ENCODE results near the gene ACOT6. TPM values are rescaled to one million over a fixed set of nuclear protein-coding genes. Genes with fewer than 3 reads are reported as not detected.

ACOT6 gene
- total RNA-seq = not detected in 2 replicates

DNA sequence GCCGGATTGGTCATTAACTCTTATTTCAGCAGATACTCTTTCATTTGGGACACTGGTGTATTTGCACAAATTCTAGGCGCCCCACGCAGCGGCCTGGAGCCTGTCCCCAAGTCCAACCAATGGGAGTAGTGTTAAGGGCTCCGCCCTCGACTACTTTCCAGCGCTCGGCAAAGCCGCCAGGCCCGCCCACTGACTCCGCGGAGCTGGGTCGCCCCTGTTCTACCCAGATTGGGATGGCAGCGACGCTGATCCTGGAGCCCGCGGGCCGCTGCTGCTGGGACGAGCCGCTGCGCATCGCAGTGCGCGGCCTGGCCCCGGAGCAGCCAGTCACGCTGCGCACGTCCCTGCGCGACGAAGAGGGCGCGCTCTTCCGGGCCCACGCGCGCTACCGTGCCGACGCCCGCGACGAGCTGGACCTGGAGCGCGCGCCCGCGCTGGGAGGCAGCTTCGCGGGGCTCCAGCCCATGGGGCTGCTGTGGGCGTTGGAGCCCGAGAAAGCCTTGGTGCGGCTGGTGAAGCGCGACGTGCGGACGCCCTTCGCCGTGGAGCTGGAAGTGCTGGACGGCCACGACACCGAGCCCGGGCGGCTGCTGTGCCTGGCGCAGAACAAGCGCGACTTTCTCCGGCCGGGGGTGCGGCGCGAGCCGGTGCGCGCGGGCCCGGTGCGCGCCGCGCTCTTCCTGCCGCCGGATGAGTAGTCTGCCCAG lies at the start of gene ACOT6:
ACOT6 (plus strand) TSS at position 179 of the 707 bp plus-strand sequence; CDS start at position 234, 55 bp downstream.

GRCh38 chr14:73569185-73569958 lies 42.9 kb upstream of the ACOT6 start, which contains the start of gene ACOT2:
Gene ACOT2, plus strand, starts transcription at chr14:73569213. Its CDS starts 28 bp downstream, at chr14:73569241.

GRCh38 chr14:73591690-73592449 lies 20.4 kb upstream of the ACOT6 start, which contains the start of gene ACOT4:
Gene ACOT4, plus strand, starts transcription at chr14:73591873. Its CDS starts 87 bp downstream, at chr14:73591960.

GRCh38 chr14:73644531-73645247 lies 32.4 kb downstream of the ACOT6 start, which contains the start of gene DNAL1:
Gene DNAL1, plus strand, starts transcription at chr14:73644986. Its CDS starts 54 bp downstream, at chr14:73645040.

Other genes with a start within 250 kb of the ACOT6 start
- gene NUMB, start 154.0 kb upstream of the ACOT6 start, total RNA-seq = 32.5 and 33.4 TPM in 2 replicates
- 13.2 and 20.3 TPM in 2 replicates for gene RIOX1, start 121.6 kb upstream of the ACOT6 start, total RNA-seq
- gene ACOT1, start 75.4 kb upstream of the ACOT6 start, total RNA-seq = 2.4 and 2.5 TPM in 2 replicates
- gene HEATR4, start 53.6 kb upstream of the ACOT6 start, total RNA-seq = not detected in 2 replicates
- gene ACOT2, start 43.3 kb upstream of the ACOT6 start, total RNA-seq = 43.4 and 57.2 TPM in 2 replicates
- 0.49 and 1.4 TPM in 2 replicates for gene ACOT4, start 20.6 kb upstream of the ACOT6 start, total RNA-seq
- 7.8 and 9.6 TPM in 2 replicates for gene DNAL1, start 32.5 kb downstream of the ACOT6 start, total RNA-seq
- 19.0 and 22.5 TPM in 2 replicates for gene PNMA1, start 101.9 kb downstream of the ACOT6 start, total RNA-seq
- 6.9 and 8.3 TPM in 2 replicates for gene PTGR2, start 239.3 kb downstream of the ACOT6 start, total RNA-seq